ENCODE data around the gene ROPN1L. TPM values are rescaled to one million over a fixed set of nuclear protein-coding genes. Genes with fewer than 3 reads are reported as not detected.

Gene ROPN1L
- total and polyA plus RNA-seq, 2 donors from 2014 or later: 1.4 to 1.7 TPM

- no peaks in the 10 kb centered on the region for H3K9me3 ChIP-seq (ENCODE audit: control insufficient read depth in 2 of 3, insufficient read depth in 1 of 3, low read length in 3 of 3)
- no peak overlapping the region for H3K27ac ChIP-seq (ENCODE audit: low read depth in 2 of 2, low read length in 2 of 2)
- DNase-seq: no peak
- H3K9ac ChIP-seq (ENCODE audit: low read length in 3 of 3): no peak overlapping the region
- no peak overlapping the region for H3K4me3 ChIP-seq (ENCODE audit: low read length in 3 of 3)
- peaks cover 0 to 14% (median 13%) of the 10 kb centered on the region in 3 donors for H3K4me1 ChIP-seq (ENCODE audit: control insufficient read depth in 2 of 3, insufficient read depth in 2 of 3, low read depth in 1 of 3, low read length in 3 of 3)
- no peak for FAIRE-seq
- intact Hi-C loops (cut with DNase I): no loop called here
- H3K36me3 ChIP-seq (ENCODE audit: control insufficient read depth in 2 of 3, insufficient read depth in 3 of 3, low read length in 3 of 3): no peaks in the 10 kb centered on the region
- H3K27me3 ChIP-seq (ENCODE audit: control insufficient read depth, insufficient read depth, low read length): no peaks in the 10 kb centered on the region
- TF ChIP-seq, protein P1, sequence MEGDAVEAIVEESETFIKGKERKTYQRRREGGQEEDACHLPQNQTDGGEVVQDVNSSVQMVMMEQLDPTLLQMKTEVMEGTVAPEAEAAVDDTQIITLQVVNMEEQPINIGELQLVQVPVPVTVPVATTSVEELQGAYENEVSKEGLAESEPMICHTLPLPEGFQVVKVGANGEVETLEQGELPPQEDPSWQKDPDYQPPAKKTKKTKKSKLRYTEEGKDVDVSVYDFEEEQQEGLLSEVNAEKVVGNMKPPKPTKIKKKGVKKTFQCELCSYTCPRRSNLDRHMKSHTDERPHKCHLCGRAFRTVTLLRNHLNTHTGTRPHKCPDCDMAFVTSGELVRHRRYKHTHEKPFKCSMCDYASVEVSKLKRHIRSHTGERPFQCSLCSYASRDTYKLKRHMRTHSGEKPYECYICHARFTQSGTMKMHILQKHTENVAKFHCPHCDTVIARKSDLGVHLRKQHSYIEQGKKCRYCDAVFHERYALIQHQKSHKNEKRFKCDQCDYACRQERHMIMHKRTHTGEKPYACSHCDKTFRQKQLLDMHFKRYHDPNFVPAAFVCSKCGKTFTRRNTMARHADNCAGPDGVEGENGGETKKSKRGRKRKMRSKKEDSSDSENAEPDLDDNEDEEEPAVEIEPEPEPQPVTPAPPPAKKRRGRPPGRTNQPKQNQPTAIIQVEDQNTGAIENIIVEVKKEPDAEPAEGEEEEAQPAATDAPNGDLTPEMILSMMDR (IDR thresholded peaks at IDR 0.05; ENCODE audit: borderline replicate concordance, extremely low read depth, insufficient read depth): no peak
Observed at GRCh38 chr5:10500669-10501068, 59.0 kb downstream of the ROPN1L start.

- TF ChIP-seq, protein P1 (IDR thresholded peaks at IDR 0.05; ENCODE audit: borderline replicate concordance, extremely low read depth, insufficient read depth): no peak
- FAIRE-seq (no peak), DNase-seq (no peak)
- no peaks in the 10 kb centered on the region for H3K27me3 ChIP-seq (ENCODE audit: control insufficient read depth, insufficient read depth, low read length)
- no peak overlapping the region for H3K4me3 ChIP-seq (ENCODE audit: low read length in 3 of 3)
- intact Hi-C loops (cut with DNase I): no loop called here
- H3K4me1 ChIP-seq (ENCODE audit: control insufficient read depth in 2 of 3, insufficient read depth in 2 of 3, low read depth in 1 of 3, low read length in 3 of 3): peaks cover 0 to 14% (median 13%) of the 10 kb centered on the region in 3 donors
- H3K9me3 ChIP-seq (ENCODE audit: control insufficient read depth in 2 of 3, insufficient read depth in 1 of 3, low read length in 3 of 3): no peaks in the 10 kb centered on the region
- no peaks in the 10 kb centered on the region for H3K36me3 ChIP-seq (ENCODE audit: control insufficient read depth in 2 of 3, insufficient read depth in 3 of 3, low read length in 3 of 3)
- H3K9ac ChIP-seq (ENCODE audit: low read length in 3 of 3): no peak overlapping the region
- no peak overlapping the region for H3K27ac ChIP-seq (ENCODE audit: low read depth in 2 of 2, low read length in 2 of 2)
Observed at GRCh38 chr5:10501554-10502075, 59.9 kb downstream of the ROPN1L start.

DNA sequence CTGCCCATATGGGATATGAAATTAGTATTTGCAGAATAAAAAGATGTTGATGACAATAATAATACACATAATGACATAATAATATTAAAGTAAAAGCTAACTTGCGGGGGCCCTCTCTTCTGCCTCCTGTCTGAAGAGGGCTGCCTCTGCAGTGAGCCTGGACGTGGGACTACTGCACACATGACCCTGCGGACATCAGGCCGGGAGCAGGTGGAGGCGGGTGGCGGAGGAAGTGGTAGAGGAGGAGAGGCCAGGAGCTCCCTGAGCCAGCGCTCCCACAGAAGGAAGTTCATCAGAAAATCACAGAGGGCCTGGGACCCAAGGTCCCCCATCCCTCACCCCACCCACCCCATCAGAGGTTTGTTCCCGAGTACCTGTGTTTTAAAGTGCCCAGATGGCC, 60.5 kb downstream of the ROPN1L start:
- Histone ChIP-seq H3K27me3 (ENCODE audit: control insufficient read depth, insufficient read depth, low read length) (no peaks in the 10 kb centered on the region), H3K4me1 (ENCODE audit: control insufficient read depth in 2 of 3, insufficient read depth in 2 of 3, low read depth in 1 of 3, low read length in 3 of 3) (peaks cover 0 to 14% (median 13%) of the 10 kb centered on the region in 3 donors), H3K9me3 (ENCODE audit: control insufficient read depth in 2 of 3, insufficient read depth in 1 of 3, low read length in 3 of 3) (no peaks in the 10 kb centered on the region), H3K9ac (ENCODE audit: low read length in 3 of 3) (no peak overlapping the region), H3K27ac (ENCODE audit: low read depth in 2 of 2, low read length in 2 of 2) (no peak overlapping the region), H3K4me3 (ENCODE audit: low read length in 3 of 3) (no peak overlapping the region), H3K36me3 (ENCODE audit: control insufficient read depth in 2 of 3, insufficient read depth in 3 of 3, low read length in 3 of 3) (no peaks in the 10 kb centered on the region)
- intact Hi-C loops (cut with DNase I): no loop called here
- DNase-seq (no peak), FAIRE-seq (no peak)
- TF ChIP-seq, protein P1 (IDR thresholded peaks at IDR 0.05; ENCODE audit: borderline replicate concordance, extremely low read depth, insufficient read depth): no peak

DNA sequence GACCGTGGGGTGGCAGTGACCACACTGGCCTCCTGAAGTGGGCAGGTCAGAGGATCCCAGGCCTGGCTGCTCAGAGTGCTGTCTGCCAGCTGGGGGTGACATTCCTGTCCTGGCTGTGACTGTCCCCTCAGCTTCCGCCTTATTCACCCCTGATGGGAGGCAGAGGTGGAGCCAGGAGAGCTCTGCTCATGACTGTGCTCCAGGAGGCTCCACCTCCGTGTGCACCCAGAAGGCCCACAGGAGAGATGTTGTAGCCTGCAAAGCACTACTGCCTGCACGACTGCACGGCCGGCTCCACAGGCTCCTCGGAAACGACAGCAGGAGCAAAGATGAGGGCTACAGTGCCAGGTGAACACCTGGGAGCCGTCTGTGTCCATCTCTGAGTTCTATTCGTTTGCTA, 60.9 kb downstream of the ROPN1L start:
- Histone ChIP-seq H3K9ac (ENCODE audit: low read length in 3 of 3) (no peak overlapping the region), H3K36me3 (ENCODE audit: control insufficient read depth in 2 of 3, insufficient read depth in 3 of 3, low read length in 3 of 3) (no peaks in the 10 kb centered on the region), H3K9me3 (ENCODE audit: control insufficient read depth in 2 of 3, insufficient read depth in 1 of 3, low read length in 3 of 3) (no peaks in the 10 kb centered on the region), H3K4me3 (ENCODE audit: low read length in 3 of 3) (no peak overlapping the region), H3K27ac (ENCODE audit: low read depth in 2 of 2, low read length in 2 of 2) (no peak overlapping the region), H3K27me3 (ENCODE audit: control insufficient read depth, insufficient read depth, low read length) (no peaks in the 10 kb centered on the region), H3K4me1 (ENCODE audit: control insufficient read depth in 2 of 3, insufficient read depth in 2 of 3, low read depth in 1 of 3, low read length in 3 of 3) (peaks cover 0 to 15% (median 14%) of the 10 kb centered on the region in 3 donors)
- intact Hi-C loops (cut with DNase I): no loop called here
- TF ChIP-seq, protein P1 (IDR thresholded peaks at IDR 0.05; ENCODE audit: borderline replicate concordance, extremely low read depth, insufficient read depth): no peak
- DNase-seq (no peak), FAIRE-seq (no peak)
